Measurements from ENCODE around the gene ZBTB17. TPM values are rescaled to one million over a fixed set of nuclear protein-coding genes. Genes with fewer than 3 reads are reported as not detected.

ZBTB17 gene
- total and polyA plus RNA-seq, 2 of the 4 experiments (the other 2 are of a cell fraction): 26.3 to 58.2 TPM

GRCh38 chr1:15959424-15959823 is 16.5 kb downstream of the ZBTB17 start:
- no peak overlapping the region for H3K23ac ChIP-seq (ENCODE audit: low read depth, low read length)
- CTCF ChIA-PET: interaction anchor here (0.7 to 1.3 kb wide), 3 partner anchors 10 to 167 kb away, joined by 3 to 4 read pairs (median 3); no protein-coding TSS in a partner anchor

More at GRCh38 chr1:15959424-15959823, 16.5 kb downstream of the ZBTB17 start:
- intact Hi-C loops (cut with micrococcal nuclease) (no loop called here), dilution Hi-C loops (cut with HindIII; ENCODE audit: low sequenced_read_pairs, unreplicated experiment) (no loop called here), in situ Hi-C loops (cut with MboI; ENCODE audit: low sequenced_read_pairs) (no loop called here)
- no peak overlapping the region for H4K8ac ChIP-seq (ENCODE audit: low read depth in 2 of 2, low read length in 2 of 2)
- H3K18ac ChIP-seq (ENCODE audit: low read depth, low read length): no peak overlapping the region
- H3K27ac ChIP-seq (ENCODE audit: insufficient read depth, low read length): no peak overlapping the region
- H4K5ac ChIP-seq (ENCODE audit: low read depth, low read length): no peak overlapping the region
- H3K36me3 ChIP-seq (ENCODE audit: control insufficient read depth, insufficient read depth, low read length): peaks cover 7% of the 10 kb centered on the region; the same call in 1 of the 2 replicates
- no peak overlapping the region for H2BK15ac ChIP-seq (ENCODE audit: low read depth, low read length)
- no peak overlapping the region for H4K91ac ChIP-seq (ENCODE audit: insufficient read depth, low read depth, low read length)
- H3K9me1 ChIP-seq (ENCODE audit: insufficient read depth, low read length): peaks cover 21% of the 10 kb centered on the region
- H2BK20ac ChIP-seq (ENCODE audit: low read depth, low read length): 0 out of 2 replicates have a peak overlapping the region, but pooled peaks have one; percentile 6
- no peaks in the 10 kb centered on the region for H3K27me3 ChIP-seq (ENCODE audit: control insufficient read depth, insufficient read depth, low read length)
- no peak overlapping the region for H3K56ac ChIP-seq (ENCODE audit: extremely low read depth, insufficient read depth, low read length)
- H3K9me3 ChIP-seq (ENCODE audit: control insufficient read depth, insufficient read depth, low read length): no peaks in the 10 kb centered on the region
- H3K79me1 ChIP-seq (ENCODE audit: low read depth in 1 of 2, low read length in 2 of 2): peaks cover 48 to 85% of the 10 kb centered on the region in 2 experiments
- H3K4me1 ChIP-seq (ENCODE audit: control insufficient read depth, insufficient read depth, low read length): peaks cover 16% of the 10 kb centered on the region
- no peak for DNase-seq
- no peak overlapping the region for H3K4me2 ChIP-seq (ENCODE audit: low read depth, low read length)
- H2BK120ac ChIP-seq (ENCODE audit: low read depth, low read length): no peak overlapping the region
- H3K14ac ChIP-seq (replicated peaks; ENCODE audit: low read depth, low read length): no peak overlapping the region
- no peak for TF ChIP-seq NFE2L2 (IDR thresholded peaks at IDR 0.05; ENCODE audit: low read depth, low read length)
- TF ChIP-seq SMC3 (IDR thresholded peaks at IDR 0.05; ENCODE audit: low read depth, low read length): no peak
- TF ChIP-seq RFX5 (IDR thresholded peaks at IDR 0.05; ENCODE audit: low read depth, low read length): no peak
- TF ChIP-seq RAD21 (IDR thresholded peaks at IDR 0.05; ENCODE audit: low read length): no peak
- TF ChIP-seq RCOR1 (IDR thresholded peaks at IDR 0.05; ENCODE audit: insufficient replicate concordance, low read length): no peak
- no peak for TF ChIP-seq MAZ (IDR thresholded peaks at IDR 0.05; ENCODE audit: borderline replicate concordance, low read depth, low read length)
- TF ChIP-seq CTCF (conservative IDR thresholded peaks at IDR 0.05; ENCODE audit: low read depth, low read length): no peak
- no peak for TF ChIP-seq MXI1 (IDR thresholded peaks at IDR 0.05; ENCODE audit: borderline replicate concordance, low read depth, low read length)
- TF ChIP-seq POLR2A (IDR thresholded peaks at IDR 0.05; ENCODE audit: low read depth, low read length): no peak
- no peak overlapping the region for H3K4ac ChIP-seq (ENCODE audit: low read depth, low read length)
- H3K4me3 ChIP-seq (ENCODE audit: insufficient read depth, low read depth, low read length): no peak overlapping the region
- H2AFZ ChIP-seq (replicated peaks; ENCODE audit: low read length, poor library complexity): no peak overlapping the region
- no peak for ATAC-seq (ENCODE audit: low read depth)
- no peak overlapping the region for H2AK9ac ChIP-seq (replicated peaks; ENCODE audit: low read depth, low read length, poor library complexity)
- H3K9ac ChIP-seq (ENCODE audit: low read depth, low read length): no peak overlapping the region
- no TSS peak for BruUV-seq (replicated peaks)
- no peak overlapping the region for H2BK5ac ChIP-seq (ENCODE audit: low read depth, low read length, poor library complexity, severe bottlenecking)
- no peak overlapping the region for H2AK5ac ChIP-seq (ENCODE audit: low read depth, low read length)
- POLR2A ChIA-PET (ENCODE audit: unreplicated experiment): no interaction called here
- peaks cover 14% of the 10 kb centered on the region; the same call in 1 of the 2 replicates for H4K20me1 ChIP-seq (ENCODE audit: insufficient read depth, low read length)
